HG03064 (cell line): Measurements from ENCODE around the gene EPB41L4B.

Experiments
- ATAC-seq: cut with Tn5 transposase; IDR thresholded peaks from one replicate; pipeline ENCODE4 v1.9.1; 2021; ENCODE audit warnings: low read depth; ENCODE audit not compliant: unreplicated experiment

EPB41L4B gene

DNA sequence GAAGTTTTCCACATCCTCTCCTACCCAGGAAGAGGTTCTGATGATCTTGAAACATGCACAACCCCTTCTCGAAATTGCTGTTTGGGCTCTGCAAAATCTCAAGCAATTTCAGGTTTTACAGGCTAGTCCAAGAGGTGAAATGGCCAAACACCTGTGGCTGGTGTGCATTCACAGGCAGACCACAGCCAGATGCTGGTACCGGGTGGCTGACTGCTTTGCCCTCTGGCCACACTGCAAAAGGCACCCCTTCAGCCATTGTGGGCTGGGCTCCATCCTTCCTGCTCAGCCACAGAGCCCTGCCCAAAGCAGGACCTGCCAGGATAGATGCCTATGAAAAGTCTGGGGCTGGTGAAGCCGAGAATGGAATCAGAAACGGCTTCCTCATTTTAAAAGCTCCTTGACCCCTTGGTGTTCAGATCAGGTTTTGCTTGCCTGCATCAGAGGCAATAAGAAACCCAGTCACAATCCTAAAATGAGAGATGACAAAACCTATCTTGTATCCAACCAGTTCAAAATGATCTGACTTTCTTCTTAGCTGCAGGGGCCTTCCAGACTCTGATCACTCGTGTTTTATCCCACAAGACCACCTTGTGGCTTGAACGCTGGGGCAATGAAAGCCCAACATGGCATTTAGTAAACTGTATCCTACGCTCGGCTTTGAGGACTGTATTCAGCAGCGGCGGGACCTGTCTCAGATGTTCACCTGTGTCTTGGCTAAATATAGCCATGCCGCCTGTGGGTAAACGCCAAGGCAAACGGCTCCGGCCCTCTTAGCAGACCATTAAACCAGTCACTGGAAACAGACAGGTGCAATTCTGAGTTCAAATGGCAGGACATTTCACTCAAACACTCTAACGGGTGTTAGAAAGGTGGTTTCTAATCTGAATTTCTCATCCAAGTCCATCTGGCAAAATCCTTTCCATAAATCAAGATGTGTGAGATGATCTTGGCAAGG, 49.6 kb downstream of the EPB41L4B start:
- no peak for ATAC-seq

- no peak for ATAC-seq
These were observed 50.4 kb downstream of the EPB41L4B start for GRCh38 chr9:109270441-109270840.

DNA sequence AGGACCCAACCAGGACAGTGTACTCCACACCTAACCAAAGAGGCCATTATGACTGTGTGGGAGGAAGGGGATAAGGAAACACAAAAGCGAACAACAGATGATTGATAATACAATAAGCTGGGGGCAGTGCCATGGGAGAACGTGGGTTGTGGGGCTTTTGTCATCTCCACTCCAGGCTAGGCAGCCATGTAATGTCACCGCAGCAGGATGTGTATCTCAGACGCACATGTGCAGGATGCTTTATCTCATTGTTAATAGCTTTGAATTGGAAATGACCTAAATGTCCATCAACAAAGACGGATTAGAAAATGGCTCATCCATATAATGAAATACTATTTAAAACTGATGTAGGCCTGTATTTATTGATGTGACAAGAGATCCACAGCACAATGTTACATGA, 51.0 kb downstream of the EPB41L4B start:
- no peak for ATAC-seq

DNA sequence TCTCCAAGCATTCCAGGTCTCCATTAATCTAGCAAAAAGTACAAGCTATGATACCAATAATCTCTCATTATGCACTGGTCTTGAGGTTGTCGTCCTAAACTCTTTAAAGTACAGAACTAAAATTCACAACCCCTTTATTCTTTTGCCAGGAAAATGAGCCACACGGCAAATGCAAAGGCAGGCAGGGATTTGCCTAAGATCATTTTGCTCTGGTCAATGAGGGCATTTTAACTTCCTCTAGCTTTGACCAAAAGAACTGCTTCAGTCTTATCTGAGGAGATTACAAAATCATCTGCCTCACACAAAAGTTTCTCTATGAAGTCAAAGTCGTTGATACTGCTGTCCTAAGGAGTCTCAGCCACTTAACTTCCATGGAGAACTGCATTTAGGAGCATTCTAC, 51.8 kb downstream of the EPB41L4B start:
- ATAC-seq: no peak

GRCh38 chr9:109267555-109267954, 53.3 kb downstream of the EPB41L4B start:
- ATAC-seq: no peak

- ATAC-seq: no peak
These were observed 55.8 kb downstream of the EPB41L4B start for GRCh38 chr9:109264877-109265587.

- ATAC-seq: no peak
These were observed 57.5 kb downstream of the EPB41L4B start for GRCh38 chr9:109263358-109263757.

GRCh38 chr9:109258481-109259302, 62.2 kb downstream of the EPB41L4B start:
- no peak for ATAC-seq

- no peak for ATAC-seq
These were observed 64.5 kb downstream of the EPB41L4B start for GRCh38 chr9:109256336-109256735.

DNA sequence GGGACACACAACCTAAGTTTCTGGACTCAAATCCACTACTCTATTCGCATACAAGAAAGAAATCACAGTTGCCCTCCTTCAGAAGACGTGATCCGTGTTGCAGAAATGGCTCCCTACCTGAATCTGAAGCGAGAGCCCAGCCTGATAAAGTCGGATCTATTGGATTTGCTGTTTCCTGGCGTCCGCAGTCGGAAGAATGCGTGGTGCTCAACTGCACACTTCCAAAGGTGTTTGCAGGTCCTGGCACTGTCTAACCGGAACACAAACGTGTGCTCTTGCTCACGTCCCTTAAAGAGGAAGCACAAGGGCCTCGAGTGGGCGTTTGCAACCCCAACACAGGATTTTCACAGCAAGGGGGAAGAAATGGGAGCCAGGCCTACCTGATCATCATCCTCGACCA, 65.5 kb downstream of the EPB41L4B start:
- ATAC-seq: no peak

- no peak for ATAC-seq
These were observed 66.5 kb downstream of the EPB41L4B start for GRCh38 chr9:109254317-109254716.

DNA sequence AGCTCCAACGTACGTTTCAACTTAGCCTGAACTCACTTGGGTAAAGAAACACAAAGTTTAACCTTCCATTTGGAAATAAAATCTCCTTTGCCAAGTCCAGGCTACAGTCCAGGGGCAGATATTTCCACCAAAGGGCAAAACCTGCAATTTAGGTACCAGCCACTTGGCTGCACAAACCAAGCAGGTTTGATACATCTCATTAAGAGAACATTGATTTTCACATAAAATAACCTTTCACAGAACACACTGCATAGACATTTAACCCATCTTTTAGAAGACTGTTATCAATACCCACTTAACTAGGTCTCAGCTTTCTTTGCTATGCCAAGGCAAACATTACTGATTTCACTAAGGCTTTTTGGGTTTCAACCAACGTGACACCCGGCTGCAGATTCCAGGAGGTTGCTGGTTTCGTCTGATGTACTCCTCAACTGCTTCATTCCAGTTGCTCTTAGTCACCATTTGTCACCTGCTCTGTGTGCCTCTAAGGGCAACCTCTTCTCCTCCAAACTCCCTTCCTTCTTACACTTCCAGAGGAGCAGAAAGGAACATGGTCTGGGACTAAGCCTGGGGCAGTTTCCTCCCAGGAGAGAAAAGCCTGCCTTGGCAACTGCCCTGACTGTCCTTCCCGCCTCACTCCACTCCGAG, 67.1 kb downstream of the EPB41L4B start:
- no peak for ATAC-seq

DNA sequence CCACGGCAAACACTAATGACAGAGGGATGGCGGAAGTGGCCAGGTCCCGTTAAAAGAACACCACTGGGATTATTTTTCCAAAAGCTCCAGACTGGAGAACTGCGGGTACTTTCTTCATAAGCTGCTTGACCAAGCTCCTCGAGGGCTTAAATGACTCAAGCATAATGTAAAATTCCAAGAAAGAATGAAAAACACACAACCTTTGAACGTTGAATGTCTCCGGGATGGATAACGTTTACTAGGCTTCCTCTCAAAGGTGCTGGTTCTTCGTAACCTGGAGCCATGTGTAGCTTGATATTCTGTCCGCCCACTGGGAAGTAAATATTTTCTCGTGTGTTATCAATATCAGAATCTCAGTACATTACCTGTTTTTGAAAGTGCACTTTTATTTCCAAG, 67.6 kb downstream of the EPB41L4B start:
- ATAC-seq: no peak

DNA sequence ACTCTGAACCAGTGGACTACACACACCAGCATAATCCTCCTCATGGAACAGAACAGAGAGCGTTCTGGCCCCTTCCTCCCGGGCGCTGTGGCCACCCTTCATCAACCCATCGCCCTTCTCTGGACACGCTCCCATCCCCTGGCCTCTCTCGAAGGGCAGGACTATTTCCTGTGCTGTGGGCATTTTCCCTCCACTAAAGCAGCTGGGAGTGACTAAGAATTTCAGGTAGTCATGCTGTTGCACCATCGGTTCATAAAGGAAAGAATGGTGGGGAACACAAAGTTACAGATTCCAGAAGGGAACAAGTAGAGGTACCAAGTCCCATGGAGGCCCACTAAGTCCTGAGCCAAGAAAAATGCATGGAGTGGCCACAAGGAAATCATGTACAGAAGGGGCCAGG, 68.6 kb downstream of the EPB41L4B start:
- ATAC-seq: no peak

- no peak for ATAC-seq
These were observed 69.1 kb downstream of the EPB41L4B start for GRCh38 chr9:109251776-109252106.

DNA sequence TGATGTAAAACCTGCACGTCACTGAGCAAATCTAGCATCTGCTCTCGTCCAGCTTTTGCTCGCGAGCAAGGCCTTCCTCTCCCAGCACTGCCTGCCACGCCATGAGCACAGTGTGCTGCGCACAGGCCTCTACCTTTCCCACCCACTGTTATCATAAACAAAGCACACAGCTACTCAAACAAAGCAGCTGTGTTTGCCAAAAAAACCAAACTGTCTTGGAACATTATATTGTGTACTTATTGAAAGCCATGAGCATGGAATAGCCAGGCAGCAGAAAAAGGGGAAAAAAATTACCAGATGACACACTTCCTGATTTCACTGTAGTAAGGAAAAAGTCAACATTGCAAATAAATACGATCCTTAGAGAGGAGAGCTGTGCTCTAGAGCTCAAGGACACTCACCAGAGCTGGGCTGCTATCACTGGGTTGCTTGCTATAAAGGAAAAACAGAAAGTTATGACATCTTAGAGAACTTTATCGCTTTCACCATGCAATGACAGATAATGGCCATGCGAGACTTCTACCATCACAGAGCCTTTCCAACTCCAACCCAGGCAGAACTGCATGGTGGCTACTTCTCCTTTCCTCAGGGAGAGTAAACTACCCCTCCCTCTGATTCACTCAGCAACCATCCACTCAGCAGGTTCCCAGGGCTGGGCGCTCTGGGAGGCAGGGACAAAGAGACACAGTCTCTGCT, 69.6 kb downstream of the EPB41L4B start:
- ATAC-seq: no peak

DNA sequence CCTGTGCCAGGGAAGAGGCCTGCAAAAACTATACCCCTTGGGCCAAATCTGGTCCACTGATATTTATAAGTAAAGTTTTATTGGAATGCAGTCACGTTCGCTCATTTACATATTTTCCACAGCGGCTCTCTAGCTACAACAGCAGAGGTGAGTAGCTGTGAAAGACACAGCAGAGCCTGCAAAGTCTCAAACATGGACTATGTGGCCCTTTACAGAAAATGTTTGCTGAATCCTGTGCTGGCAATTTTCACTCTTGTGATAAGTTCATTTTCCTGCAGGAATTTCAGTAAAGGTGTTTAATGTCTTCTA, 70.1 kb downstream of the EPB41L4B start:
- no peak for ATAC-seq

DNA sequence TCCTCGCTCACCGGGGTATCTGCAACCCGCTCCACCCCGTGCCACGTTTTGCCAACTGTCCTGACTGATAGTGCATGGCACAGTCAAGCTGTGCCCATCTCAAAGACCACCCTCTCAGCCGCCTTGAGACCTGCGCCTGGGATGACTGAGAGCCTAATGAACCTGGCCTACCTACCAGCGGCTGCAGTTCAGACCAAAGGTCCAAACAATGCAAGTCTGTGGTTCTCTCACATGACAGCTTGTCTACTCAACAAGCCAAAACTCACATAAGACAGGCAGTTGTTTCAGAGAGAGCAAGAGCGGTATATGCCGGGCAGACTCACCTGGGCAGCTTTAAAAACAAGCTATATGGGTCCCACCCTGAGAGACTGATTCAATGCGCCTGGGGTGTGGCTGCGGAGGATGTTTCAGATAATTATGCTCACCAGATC, 70.5 kb downstream of the EPB41L4B start:
- ATAC-seq: no peak

- ATAC-seq: no peak
These were observed 71.2 kb downstream of the EPB41L4B start for GRCh38 chr9:109249615-109250014.

DNA sequence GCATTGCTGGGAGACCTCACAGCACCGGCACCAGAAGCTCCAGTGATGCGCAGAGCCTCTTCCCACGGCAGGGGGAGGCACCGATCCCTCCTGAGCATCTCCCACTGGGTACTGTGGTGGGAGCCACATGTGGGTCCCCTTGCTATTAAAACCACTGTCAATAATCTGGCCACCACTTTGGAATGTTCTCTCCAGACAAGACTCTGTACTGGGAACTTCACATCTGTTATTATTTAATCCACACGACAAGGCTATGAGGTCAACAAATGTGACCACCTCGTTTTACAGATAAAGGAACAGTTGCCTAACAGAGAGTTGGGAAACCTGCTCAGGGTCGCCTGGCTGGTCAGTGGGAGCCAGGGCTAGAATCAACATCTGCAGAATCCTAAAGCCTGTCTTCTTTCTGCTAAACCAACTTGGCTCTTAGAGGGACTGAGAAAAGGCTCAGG, 72.7 kb downstream of the EPB41L4B start:
- no peak for ATAC-seq
